GM18909 (cell line): Measurements from ENCODE around the gene URGCP.
"Not testable (repeated sequence)": the region's sequence is repeated elsewhere in the genome, so short reads cannot be mapped to it uniquely, and the experiment has no call there.

Source experiments
- ATAC-seq: cut with Tn5 transposase; IDR thresholded peaks from one replicate; pipeline ENCODE4 v1.9.1; 2021; ENCODE audit warnings: mild to moderate bottlenecking; ENCODE audit not compliant: unreplicated experiment, poor library complexity

URGCP gene

DNA sequence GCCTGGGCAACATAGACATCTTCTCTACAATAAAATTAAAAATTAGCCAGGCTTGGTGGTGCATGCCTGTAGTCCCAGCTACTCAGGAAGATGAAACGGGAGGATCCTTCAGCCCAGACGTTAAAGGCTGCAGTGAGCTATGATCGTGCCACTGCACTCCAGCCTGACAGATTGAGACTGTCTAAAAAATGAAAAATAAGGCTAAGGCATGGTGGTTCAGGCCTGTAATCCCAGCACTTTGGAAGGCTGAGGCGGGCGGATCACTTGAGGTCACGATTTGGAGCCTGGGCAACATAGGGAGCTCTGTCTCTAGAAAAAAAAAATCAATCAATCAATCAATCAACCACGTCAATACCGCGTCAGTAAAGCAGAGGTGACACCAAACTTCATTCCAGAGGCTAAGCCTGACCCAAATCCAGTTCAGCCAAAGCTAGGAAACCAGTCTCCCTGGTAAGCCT is 68.2 kb downstream of the URGCP start:
- ATAC-seq = no peak

- no peak for ATAC-seq
These were observed 71.7 kb downstream of the URGCP start for GRCh38 chr7:43834463-43835251.

- ATAC-seq = not testable (repeated sequence)
These were observed 75.5 kb downstream of the URGCP start for GRCh38 chr7:43830917-43831316.
